CD1c-positive myeloid dendritic cell (primary cell): Measurements from ENCODE around the gene VWA3B.
"Not testable (repeated sequence)": the region's sequence is repeated elsewhere in the genome, so short reads cannot be mapped to it uniquely, and the experiment has no call there.

Experiments
- DNase-seq: peaks from one replicate; pipeline ENCODE4 v3.0.0-alpha.2; 2016; ENCODE audit errors: extremely low spot score

VWA3B gene

GRCh38 chr2:98245491-98245890 lies 158.5 kb downstream of the VWA3B start:
- DNase-seq: peak; percentile 22

- DNase-seq: no peak
Observed at GRCh38 chr2:98247383-98247782, 160.4 kb downstream of the VWA3B start.

GRCh38 chr2:98252038-98252773 lies 165.2 kb downstream of the VWA3B start:
- peak; percentile 68 for DNase-seq

- DNase-seq: no peak
Observed at GRCh38 chr2:98253461-98254070, 166.6 kb downstream of the VWA3B start.

GRCh38 chr2:98254504-98255059 lies 167.6 kb downstream of the VWA3B start:
- DNase-seq: no peak

GRCh38 chr2:98258906-98259305 lies 171.9 kb downstream of the VWA3B start:
- no peak for DNase-seq

GRCh38 chr2:98263362-98263761 lies 176.4 kb downstream of the VWA3B start:
- DNase-seq: no peak

GRCh38 chr2:98268225-98268624 lies 181.3 kb downstream of the VWA3B start:
- not testable (repeated sequence) for DNase-seq

GRCh38 chr2:98269274-98269673 lies 182.3 kb downstream of the VWA3B start:
- DNase-seq: peak; percentile 64

GRCh38 chr2:98269830-98270229 lies 182.9 kb downstream of the VWA3B start:
- DNase-seq: no peak

- no peak for DNase-seq
Observed at GRCh38 chr2:98277162-98277859, 190.3 kb downstream of the VWA3B start.

- DNase-seq: no peak
Observed at GRCh38 chr2:98278074-98278473, 191.1 kb downstream of the VWA3B start.

GRCh38 chr2:98280376-98281102 lies 193.6 kb downstream of the VWA3B start:
- DNase-seq: no peak

GRCh38 chr2:98281607-98282006 lies 194.6 kb downstream of the VWA3B start:
- DNase-seq: peak; percentile 47

GRCh38 chr2:98282109-98282508 lies 195.1 kb downstream of the VWA3B start:
- DNase-seq: no peak

- DNase-seq: no peak
Observed at GRCh38 chr2:98293030-98293429, 206.1 kb downstream of the VWA3B start.

GRCh38 chr2:98293931-98294687 lies 207.1 kb downstream of the VWA3B start:
- no peak for DNase-seq

- DNase-seq: no peak
Observed at GRCh38 chr2:98294711-98295110, 207.7 kb downstream of the VWA3B start.

GRCh38 chr2:98295275-98295674 lies 208.3 kb downstream of the VWA3B start:
- DNase-seq: no peak

GRCh38 chr2:98295721-98296414 lies 208.9 kb downstream of the VWA3B start:
- DNase-seq: no peak

- DNase-seq: no peak
Observed at GRCh38 chr2:98296440-98296839, 209.5 kb downstream of the VWA3B start.
